WERI-Rb-1 (cell line): Measurements from ENCODE around the gene NTRK2.

Experiments used
- DNase-seq: peaks from one replicate; pipeline ENCODE4 v3.0.0-alpha.2; 2020
- H3K27ac ChIP-seq: fragments of 250-450 bp; sonication (Bioruptor Pico); 2 replicates; pipeline ENCODE4 v1.5.1; 2020; ENCODE audit warnings: mild to moderate bottlenecking, moderate library complexity
- H3K27me3 ChIP-seq: fragments of 250-450 bp; sonication (Bioruptor Pico); 2 replicates; pipeline ENCODE4 v1.5.1; 2021; ENCODE audit warnings: mild to moderate bottlenecking, low read depth, moderate library complexity; ENCODE audit not compliant: insufficient read depth, severe bottlenecking
- H3K36me3 ChIP-seq: fragments of 250-450 bp; sonication (Bioruptor Pico); 2 replicates; pipeline ENCODE4 v1.5.1; 2020; ENCODE audit warnings: mild to moderate bottlenecking, moderate library complexity
- H3K4me3 ChIP-seq: 2 replicates; pipeline ENCODE4 v1.5.1; 2011; ENCODE audit warnings: low read depth, mild to moderate bottlenecking, control low read depth, low read length
- H3K9me3 ChIP-seq: fragments of 250-450 bp; sonication (Bioruptor Pico); 2 replicates; pipeline ENCODE4 v1.5.1; 2021; ENCODE audit warnings: mild to moderate bottlenecking, moderate library complexity; ENCODE audit not compliant: severe bottlenecking
- TF ChIP-seq, protein P1 (sequence below): IDR thresholded peaks from 2 replicates; pipeline ENCODE4 v1.5.1; 2011; ENCODE audit warnings: low read depth, mild to moderate bottlenecking, control low read depth, inconsistent platforms, low read length

Gene NTRK2

DNA sequence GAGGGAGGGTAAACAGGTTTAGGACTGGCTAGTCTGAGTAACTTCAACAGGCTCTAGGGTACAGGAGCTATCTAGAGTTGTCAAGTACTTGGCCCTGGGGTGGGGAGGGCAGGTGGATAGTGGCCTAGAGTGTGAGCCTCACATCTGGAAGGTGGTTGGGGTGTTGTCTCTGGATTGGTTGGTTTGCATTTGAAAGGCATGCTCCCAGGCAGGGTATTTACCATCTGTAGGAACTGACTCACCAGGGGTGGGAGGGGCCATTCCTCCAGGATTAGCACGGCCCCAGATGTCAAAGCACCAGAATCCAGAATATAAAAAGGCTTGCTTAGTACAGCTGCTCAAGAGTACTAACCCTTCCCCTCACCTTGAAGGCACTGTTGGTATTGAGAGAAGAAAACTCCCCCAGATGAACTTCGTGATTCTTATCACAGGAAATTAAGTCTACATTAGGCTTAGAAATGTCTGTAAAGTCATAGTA is 193.3 kb downstream of the NTRK2 start:
- no peak overlapping the region for H3K4me3 ChIP-seq
- no peak overlapping the region for H3K27ac ChIP-seq
- H3K27me3 ChIP-seq, result peaks cover 73% of the 10 kb centered on the region
- H3K9me3 ChIP-seq, result no peaks in the 10 kb centered on the region
- H3K36me3 ChIP-seq, result no peaks in the 10 kb centered on the region
- TF ChIP-seq, protein P1, sequence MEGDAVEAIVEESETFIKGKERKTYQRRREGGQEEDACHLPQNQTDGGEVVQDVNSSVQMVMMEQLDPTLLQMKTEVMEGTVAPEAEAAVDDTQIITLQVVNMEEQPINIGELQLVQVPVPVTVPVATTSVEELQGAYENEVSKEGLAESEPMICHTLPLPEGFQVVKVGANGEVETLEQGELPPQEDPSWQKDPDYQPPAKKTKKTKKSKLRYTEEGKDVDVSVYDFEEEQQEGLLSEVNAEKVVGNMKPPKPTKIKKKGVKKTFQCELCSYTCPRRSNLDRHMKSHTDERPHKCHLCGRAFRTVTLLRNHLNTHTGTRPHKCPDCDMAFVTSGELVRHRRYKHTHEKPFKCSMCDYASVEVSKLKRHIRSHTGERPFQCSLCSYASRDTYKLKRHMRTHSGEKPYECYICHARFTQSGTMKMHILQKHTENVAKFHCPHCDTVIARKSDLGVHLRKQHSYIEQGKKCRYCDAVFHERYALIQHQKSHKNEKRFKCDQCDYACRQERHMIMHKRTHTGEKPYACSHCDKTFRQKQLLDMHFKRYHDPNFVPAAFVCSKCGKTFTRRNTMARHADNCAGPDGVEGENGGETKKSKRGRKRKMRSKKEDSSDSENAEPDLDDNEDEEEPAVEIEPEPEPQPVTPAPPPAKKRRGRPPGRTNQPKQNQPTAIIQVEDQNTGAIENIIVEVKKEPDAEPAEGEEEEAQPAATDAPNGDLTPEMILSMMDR, result no peak
- no peak for DNase-seq

GRCh38 chr9:84863372-84863771 is 193.8 kb downstream of the NTRK2 start:
- peaks cover 71% of the 10 kb centered on the region for H3K27me3 ChIP-seq
- H3K27ac ChIP-seq, result no peak overlapping the region
- no peak for DNase-seq
- no peak overlapping the region for H3K4me3 ChIP-seq
- TF ChIP-seq, protein P1, result no peak
- H3K36me3 ChIP-seq, result no peaks in the 10 kb centered on the region
- no peaks in the 10 kb centered on the region for H3K9me3 ChIP-seq

- Histone ChIP-seq H3K4me3 (no peak overlapping the region), H3K27me3 (peaks cover 62% of the 10 kb centered on the region), H3K9me3 (no peaks in the 10 kb centered on the region), H3K27ac (no peak overlapping the region), H3K36me3 (no peaks in the 10 kb centered on the region)
- TF ChIP-seq, protein P1, result no peak
- no peak for DNase-seq
These were observed 197.1 kb downstream of the NTRK2 start for GRCh38 chr9:84866396-84867175.

DNA sequence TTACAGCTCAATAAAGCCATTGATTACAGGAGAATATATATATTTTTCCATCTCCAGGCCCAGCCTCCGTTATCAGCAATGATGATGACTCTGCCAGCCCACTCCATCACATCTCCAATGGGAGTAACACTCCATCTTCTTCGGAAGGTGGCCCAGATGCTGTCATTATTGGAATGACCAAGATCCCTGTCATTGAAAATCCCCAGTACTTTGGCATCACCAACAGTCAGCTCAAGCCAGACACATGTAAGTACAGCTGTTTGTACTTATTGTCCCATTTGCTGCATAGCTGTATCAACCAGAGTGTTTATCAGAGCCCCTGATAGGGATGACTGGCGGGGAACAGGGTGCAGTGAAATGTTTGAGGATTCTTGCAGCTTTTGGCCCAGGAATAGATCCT is 197.7 kb downstream of the NTRK2 start:
- Histone ChIP-seq H3K9me3 (no peaks in the 10 kb centered on the region), H3K27ac (no peak overlapping the region), H3K36me3 (no peaks in the 10 kb centered on the region), H3K4me3 (no peak overlapping the region), H3K27me3 (peaks cover 56% of the 10 kb centered on the region)
- TF ChIP-seq, protein P1, result no peak
- DNase-seq, result no peak

DNA sequence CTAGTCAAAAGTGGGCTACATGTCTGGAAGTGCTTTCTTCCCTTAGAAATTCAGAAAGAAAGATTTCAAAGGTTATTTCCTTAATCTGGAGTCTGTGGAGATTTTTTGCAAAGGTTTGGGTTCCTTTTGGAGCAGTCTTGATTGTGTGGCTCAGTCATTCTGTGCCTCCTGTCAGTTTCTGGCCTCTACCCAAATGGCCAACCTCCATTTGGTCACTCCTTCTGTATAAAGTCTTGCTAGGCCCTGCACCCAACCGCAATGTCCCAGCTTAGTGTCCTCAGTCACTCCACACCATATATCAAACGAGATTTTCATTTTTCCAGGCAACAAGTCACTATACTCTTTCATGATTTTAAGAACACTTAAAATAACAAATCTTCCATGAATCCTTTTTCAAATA is 199.6 kb downstream of the NTRK2 start:
- TF ChIP-seq, protein P1, result no peak
- no peak for DNase-seq
- H3K36me3 ChIP-seq, result no peaks in the 10 kb centered on the region
- H3K27ac ChIP-seq, result no peak overlapping the region
- no peak overlapping the region for H3K4me3 ChIP-seq
- H3K9me3 ChIP-seq, result no peaks in the 10 kb centered on the region
- peaks cover 55% of the 10 kb centered on the region for H3K27me3 ChIP-seq

DNA sequence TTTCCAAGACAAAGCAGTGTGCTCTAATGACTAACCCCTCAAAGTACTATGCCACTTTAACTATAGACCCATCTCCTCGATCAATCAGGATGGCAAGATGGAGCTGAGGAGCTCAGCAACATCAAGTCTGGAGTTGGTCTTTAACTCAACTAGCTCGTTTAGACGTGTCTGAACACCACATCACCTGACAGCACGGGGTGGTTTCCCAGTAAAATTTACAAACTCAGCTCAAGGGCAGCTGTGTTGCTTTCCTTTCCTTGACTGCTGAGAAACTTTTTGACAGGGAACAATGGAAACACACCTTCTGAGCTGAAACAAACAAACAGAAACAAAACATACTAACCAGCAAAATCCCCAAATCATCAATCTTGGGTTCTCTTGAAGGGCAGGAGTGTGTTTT is 202.5 kb downstream of the NTRK2 start:
- TF ChIP-seq, protein P1, result no peak
- Histone ChIP-seq H3K27ac (no peak overlapping the region), H3K36me3 (no peaks in the 10 kb centered on the region), H3K9me3 (no peaks in the 10 kb centered on the region), H3K27me3 (peaks cover 62% of the 10 kb centered on the region), H3K4me3 (no peak overlapping the region)
- no peak for DNase-seq
